GM19023 (cell line): ENCODE results near the gene MZT2A.
"Not testable (repeated sequence)": the region's sequence is repeated elsewhere in the genome, so short reads cannot be mapped to it uniquely, and the experiment has no call there.

ENCODE experiments used
- ATAC-seq: cut with Tn5 transposase; IDR thresholded peaks from one replicate; pipeline ENCODE4 v1.9.1; 2021; ENCODE audit warnings: mild to moderate bottlenecking, moderate library complexity; ENCODE audit not compliant: unreplicated experiment

Gene MZT2A, protein sequence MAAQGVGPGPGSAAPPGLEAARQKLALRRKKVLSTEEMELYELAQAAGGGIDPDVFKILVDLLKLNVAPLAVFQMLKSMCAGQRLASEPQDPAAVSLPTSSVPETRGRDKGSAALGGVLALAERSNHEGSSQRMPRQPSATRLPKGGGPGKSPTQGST

DNA sequence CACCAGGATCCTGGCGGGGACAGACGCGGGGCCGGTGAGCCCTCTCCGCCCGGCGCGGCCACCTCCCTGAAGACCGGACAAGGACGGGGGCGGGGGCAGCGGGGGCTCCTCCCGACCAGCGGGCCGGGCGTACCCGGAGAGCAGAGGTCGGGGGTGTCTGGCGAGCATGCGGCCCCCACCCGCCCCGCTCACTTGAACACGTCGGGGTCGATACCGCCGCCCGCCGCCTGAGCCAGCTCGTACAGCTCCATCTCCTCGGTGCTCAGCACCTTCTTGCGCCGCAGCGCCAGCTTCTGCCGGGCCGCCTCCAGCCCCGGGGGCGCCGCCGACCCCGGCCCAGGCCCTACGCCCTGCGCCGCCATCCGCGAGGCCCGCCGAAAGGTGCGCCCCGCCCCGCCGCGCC is at the start of gene MZT2A:
MZT2A (minus strand) TSS at position 383 of the 403 bp plus-strand sequence; CDS start at position 362, 21 bp downstream.
- ATAC-seq, result peak; percentile 10

DNA sequence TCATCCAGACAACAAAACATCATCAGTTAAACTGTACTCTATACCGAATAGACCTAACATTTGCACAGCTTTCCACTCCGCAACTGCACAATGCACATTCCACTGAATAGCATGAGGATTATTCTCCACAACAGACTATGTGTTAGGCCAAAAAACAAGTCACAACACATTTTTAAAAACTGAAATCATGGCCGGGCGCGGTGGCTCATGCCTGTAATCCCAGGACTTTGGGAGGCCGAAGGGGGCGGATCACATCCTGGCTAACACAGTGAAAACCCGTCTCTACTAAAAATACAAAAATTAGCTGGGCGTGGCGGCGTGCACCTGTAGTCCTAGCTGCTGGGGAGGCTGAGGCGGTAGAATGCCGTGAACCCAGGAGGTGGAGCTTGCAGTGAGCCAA is 46.7 kb upstream of the MZT2A start:
- not testable (repeated sequence) for ATAC-seq

- ATAC-seq, result not testable (repeated sequence)
These were observed 44.6 kb upstream of the MZT2A start for GRCh38 chr2:131536841-131537240.

GRCh38 chr2:131535951-131536826 is 44.0 kb upstream of the MZT2A start:
- not testable (repeated sequence) for ATAC-seq

DNA sequence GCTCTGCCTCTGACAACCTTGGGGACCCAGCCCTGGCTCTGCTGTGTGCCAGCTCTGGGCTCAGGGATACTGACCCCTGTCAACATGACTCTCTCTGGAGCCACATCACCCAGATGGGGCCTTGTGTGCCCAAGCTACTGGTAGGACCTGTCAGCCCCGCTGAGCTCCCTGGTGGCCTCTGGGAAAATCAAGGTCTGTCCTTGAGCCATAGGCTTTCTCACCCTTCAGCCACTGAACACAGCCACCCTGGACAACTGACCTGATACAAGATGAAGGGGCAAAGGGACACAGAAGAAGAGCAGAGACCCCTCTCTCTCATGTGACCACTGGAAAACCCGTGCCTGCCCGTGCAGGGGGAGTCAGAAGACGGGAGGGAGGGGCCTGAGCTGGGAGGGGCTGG is 43.3 kb upstream of the MZT2A start:
- no peak for ATAC-seq

DNA sequence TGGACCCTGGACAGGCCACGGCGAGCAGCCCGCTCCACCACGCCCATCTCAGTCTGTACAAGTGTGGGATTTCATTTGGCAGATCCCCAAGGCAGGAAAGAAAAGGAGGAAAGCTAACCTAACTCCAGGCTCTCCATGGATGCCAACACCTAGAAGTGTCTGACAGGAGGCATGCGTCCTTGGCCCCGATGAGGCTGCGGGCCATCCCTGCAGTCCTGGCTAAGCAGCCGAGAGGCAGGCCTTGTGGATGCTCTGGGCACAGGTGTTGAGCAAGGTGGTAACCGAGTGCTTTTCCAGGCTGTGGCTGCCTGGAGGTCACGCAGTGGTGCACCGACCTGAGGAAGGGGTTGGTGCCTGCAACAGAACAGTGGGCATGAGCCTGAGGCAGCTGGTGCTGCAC is 42.8 kb upstream of the MZT2A start:
- not testable (repeated sequence) for ATAC-seq

GRCh38 chr2:131534317-131534672 is 42.1 kb upstream of the MZT2A start:
- not testable (repeated sequence) for ATAC-seq

GRCh38 chr2:131533609-131534316 is 41.6 kb upstream of the MZT2A start:
- not testable (repeated sequence) for ATAC-seq

DNA sequence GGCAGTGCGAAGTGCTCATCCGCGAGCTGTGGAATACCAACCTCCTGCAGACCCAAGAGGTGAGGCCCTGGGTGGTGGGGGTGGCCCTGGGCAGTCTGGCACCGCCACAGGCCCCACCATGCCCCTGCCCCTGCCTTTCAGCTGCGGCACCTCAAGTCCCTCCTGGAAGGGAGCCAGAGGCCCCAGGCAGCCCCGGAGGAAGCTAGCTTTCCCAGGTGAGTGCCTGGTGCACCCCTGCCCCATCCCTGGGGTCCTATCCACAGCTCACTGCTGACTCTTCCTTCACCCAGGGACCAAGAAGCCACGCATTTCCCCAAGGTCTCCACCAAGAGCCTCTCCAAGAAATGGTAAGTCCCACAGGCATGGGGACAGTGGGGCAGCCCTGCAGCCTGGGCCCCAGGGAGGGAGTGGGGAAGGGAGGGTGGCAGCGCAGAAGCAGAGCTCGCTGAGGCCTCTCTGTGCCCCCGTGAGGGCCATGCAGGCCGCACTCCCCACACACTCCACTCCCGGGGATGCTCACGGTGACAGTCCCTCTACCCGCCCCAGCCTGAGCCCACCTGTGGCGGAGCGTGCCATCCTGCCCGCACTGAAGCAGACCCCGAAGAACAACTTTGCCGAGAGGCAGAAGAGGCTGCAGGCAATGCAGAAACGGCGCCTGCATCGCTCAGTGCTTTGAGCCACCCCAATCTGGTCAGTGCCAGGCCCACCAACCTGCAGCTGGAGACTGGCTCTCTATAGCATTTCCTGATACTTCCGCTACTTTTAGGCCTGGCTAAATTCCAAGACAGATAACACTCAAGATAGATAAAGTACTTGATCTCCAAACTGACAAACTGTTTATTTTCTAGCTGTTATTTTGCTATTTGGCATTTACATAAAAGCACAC is 40.8 kb upstream of the MZT2A start:
- not testable (repeated sequence) for ATAC-seq

GRCh38 chr2:131531547-131532185 is 39.5 kb upstream of the MZT2A start:
- ATAC-seq, result not testable (repeated sequence)

- not testable (repeated sequence) for ATAC-seq
These were observed 38.6 kb upstream of the MZT2A start for GRCh38 chr2:131530626-131531344.

GRCh38 chr2:131529864-131530445 is 37.8 kb upstream of the MZT2A start:
- not testable (repeated sequence) for ATAC-seq

GRCh38 chr2:131528981-131529863 is 37.0 kb upstream of the MZT2A start:
- peak; percentile 26 for ATAC-seq

DNA sequence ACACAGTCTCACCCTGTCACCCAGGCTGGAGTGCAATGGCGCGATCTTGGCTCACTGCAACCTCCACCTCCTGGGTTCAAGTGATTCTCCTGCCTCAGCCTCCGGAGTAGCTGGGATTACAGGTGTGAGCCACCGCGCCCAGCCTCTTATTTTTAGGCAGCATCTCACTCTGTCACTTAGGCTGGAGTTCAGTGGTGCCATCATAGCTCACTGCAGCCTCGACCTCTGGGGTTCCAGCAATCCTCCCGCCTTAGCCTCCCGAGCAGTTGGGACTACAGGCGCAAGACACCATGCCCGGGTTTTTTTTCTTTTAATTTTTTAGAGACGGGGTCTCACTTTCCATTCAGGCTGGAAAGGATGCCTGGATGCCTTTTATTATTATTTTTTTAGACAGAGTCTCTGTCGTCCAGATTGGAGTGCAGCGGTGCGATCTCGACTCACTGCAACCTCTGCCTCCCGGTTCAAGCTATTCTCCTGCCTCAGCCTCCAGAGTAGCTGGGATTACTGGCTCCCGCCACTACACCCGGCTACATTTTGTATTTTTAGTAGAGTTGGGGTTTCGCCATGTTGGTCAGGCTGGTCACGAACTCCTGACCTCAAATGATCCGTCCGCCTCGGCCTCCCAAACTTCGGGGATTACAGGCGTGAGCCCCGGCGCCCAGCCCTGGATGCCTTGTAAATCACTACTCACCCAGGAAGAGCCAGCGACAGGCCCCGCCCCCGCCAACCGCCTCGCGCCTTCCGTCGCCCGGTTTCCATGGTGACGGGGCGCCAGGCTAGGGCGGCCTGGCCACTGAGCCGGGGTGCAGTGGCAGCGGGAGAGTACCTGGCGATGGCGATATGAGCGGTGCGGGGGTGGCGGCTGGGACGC is 35.2 kb upstream of the MZT2A start, which contains the start of gene CCDC74A:
CCDC74A (plus strand) TSS at position 758 of the 871 bp plus-strand sequence; CDS start at position 841, 83 bp downstream.
- ATAC-seq, result peak; percentile 91

DNA sequence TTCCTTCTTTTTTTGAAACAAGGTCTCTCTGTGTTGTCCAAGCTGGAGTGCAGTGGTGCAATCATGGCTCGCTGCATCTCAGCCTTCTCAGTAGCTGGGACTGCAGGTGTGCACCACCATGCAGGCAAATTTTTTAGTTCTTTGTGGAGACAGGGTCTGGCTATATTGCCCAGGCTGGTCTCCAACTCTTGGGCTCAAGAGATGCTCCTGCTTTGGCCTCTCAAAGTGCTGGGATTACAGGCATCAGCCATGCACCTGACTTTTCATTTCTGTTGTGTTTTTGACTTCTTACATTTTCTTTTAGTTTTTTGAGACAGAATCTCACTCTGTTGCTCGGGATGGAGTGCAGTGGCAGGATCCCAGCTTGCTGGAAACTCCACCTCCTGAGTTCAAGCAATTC is 33.1 kb upstream of the MZT2A start:
- ATAC-seq, result not testable (repeated sequence)

GRCh38 chr2:131521961-131522781 is 30.0 kb upstream of the MZT2A start:
- ATAC-seq, result no peak
